Measurements from ENCODE around the gene ATXN7L2. TPM values are rescaled to one million over a fixed set of nuclear protein-coding genes. Genes with fewer than 3 reads are reported as not detected.
A peak's percentile ranks its signal among the peaks of the same experiment; 100 is the strongest.

The ATXN7L2 gene
- total and polyA plus RNA-seq, 2 of the 8 experiments (the other 6 are each of a cell fraction or from before 2014, with no cell fraction given), result 8.1 to 9.3 TPM

DNA sequence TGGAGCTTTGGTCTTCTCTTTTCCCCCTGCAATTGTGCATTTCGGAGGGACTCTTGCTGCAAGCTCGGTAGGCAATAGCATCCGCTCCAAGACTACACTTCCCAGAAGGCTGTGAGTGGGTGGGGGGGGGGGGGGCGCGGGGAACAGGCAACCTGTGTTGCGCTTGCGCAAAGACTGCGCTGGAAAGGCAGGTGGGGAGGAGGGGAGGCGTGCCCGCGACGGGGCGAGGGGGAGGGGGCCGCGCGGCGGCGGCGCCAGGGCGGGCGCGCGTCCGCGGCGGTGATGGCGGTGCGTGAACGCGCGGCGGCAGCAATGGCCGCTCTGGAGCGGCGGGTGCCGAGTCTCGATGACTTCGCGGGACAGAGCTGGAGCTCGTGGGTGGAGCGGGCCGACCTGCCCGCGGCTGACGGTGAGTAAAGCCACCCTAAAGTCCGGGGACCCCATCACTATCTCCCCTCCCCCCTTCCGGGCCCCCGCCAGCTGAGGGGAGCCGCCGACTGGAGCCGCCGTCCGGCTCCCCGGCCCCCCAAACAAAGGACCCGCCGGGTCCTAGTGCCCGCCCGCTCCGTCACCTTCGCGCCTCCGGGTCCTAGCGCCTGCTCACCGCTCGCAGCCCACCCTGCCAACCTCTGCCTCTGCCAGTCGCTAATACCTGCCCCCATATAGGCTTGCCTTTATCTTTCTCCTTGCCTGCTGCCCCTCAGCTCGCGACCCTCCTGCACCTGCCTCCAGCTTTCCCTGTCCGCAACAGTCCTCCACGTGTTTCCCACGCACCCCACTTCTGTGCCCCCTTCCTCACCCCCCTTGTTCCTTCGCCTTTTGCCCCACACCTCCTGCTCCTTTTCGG is at the start of gene ATXN7L2 (continued):
- TF ChIP-seq CTCF (IDR thresholded peaks at IDR 0.05; ENCODE audit: control extremely low read depth in 1 of 3, insufficient read depth in 1 of 3, low read depth in 1 of 3, low read length in 3 of 3) (no peak), BACH1 (IDR thresholded peaks at IDR 0.05; ENCODE audit: low read length) (no peak), GABPA (IDR thresholded peaks at IDR 0.05; ENCODE audit: borderline replicate concordance, insufficient read depth, low read length) (no peak), CHD2 (IDR thresholded peaks at IDR 0.05; ENCODE audit: low read length) (0 out of 2 replicates have a peak, but pooled peaks have one; percentile 34), JUND (IDR thresholded peaks at IDR 0.05; ENCODE audit: low read length) (no peak), KDM5A (IDR thresholded peaks at IDR 0.05; ENCODE audit: low read length) (peak; percentile 69; the same call in 1 of the 2 replicates), HDAC2 (IDR thresholded peaks at IDR 0.05; ENCODE audit: borderline replicate concordance in 1 of 2, low read depth in 2 of 2, low read length in 2 of 2) (0 out of 4 replicates have a peak, but pooled peaks of 1 of the 2 experiments have one; percentile 42), EZH2 (IDR thresholded peaks at IDR 0.05; ENCODE audit: low read depth, low read length, severe bottlenecking) (no peak), RFX5 (IDR thresholded peaks at IDR 0.05; ENCODE audit: borderline replicate concordance, low read depth, low read length) (no peak), CTBP2 (IDR thresholded peaks at IDR 0.05; ENCODE audit: borderline replicate concordance, insufficient read depth, insufficient read length, low read length) (no peak), CHD1 (IDR thresholded peaks at IDR 0.05; ENCODE audit: low read depth, low read length) (no peak), POLR2A (IDR thresholded peaks at IDR 0.05; ENCODE audit: control extremely low read depth in 1 of 2, low read depth in 2 of 2, low read length in 2 of 2) (peak; percentile 87 to 92), TBP (IDR thresholded peaks at IDR 0.05; ENCODE audit: low read depth, low read length) (peak; percentile 90), MAFK (IDR thresholded peaks at IDR 0.05; ENCODE audit: low read depth, low read length) (no peak)
